Keratinocyte (primary cell): ENCODE data around the gene MS4A6E. TPM values are rescaled to one million over a fixed set of nuclear protein-coding genes. Genes with fewer than 3 reads are reported as not detected.
"Not testable (repeated sequence)": the region's sequence is repeated elsewhere in the genome, so short reads cannot be mapped to it uniquely, and the experiment has no call there.

ENCODE experiments used
- DNase-seq: peaks from one replicate; pipeline ENCODE4 v3.0.0-alpha.2; 2011; ENCODE audit warnings: low read depth, missing footprints, low spot score
- FAIRE-seq: peaks from 2 replicates; lab custom pipeline; 2011; peaks lifted over from hg19 to GRCh38; lab: Jason Lieb, UNC
- H2AFZ ChIP-seq: 2 replicates; pipeline ENCODE4 v1.6.0; 2012; ENCODE audit warnings: low read length, control low read depth, inconsistent platforms; ENCODE audit not compliant: control insufficient read depth
- H3K27ac ChIP-seq: 2 replicates; pipeline ENCODE4 v1.5.1; 2011; ENCODE audit warnings: low read length; ENCODE audit not compliant: control insufficient read depth, insufficient read depth
- H3K27me3 ChIP-seq: 3 replicates; pipeline ENCODE4 v1.6.0; 2011; ENCODE audit warnings: low read length; ENCODE audit not compliant: control insufficient read depth, insufficient read depth; ENCODE audit errors: extremely low read depth
- H3K36me3 ChIP-seq, 2 experiments: 2 replicates in 1 of 2; 3 replicates in 1 of 2; pipeline ENCODE4 v1.5.1; 2011; ENCODE audit warnings: low read length in 2 of 2, mild to moderate bottlenecking in 1 of 2; ENCODE audit not compliant: control insufficient read depth in 2 of 2, insufficient read depth in 2 of 2; ENCODE audit errors: extremely low read depth in 1 of 2
- H3K4me1 ChIP-seq: 3 replicates; pipeline ENCODE4 v1.5.1; 2011; ENCODE audit warnings: low read length; ENCODE audit not compliant: control insufficient read depth, insufficient read depth; ENCODE audit errors: extremely low read depth
- H3K4me2 ChIP-seq: 3 replicates; pipeline ENCODE4 v1.6.0; 2011; ENCODE audit warnings: low read depth, low read length; ENCODE audit not compliant: control insufficient read depth, insufficient read depth; ENCODE audit errors: extremely low read depth
- H3K4me3 ChIP-seq, 3 experiments: fragments of 200-600 bp in 1 of 3; sonication (generic) in 1 of 3; 2 replicates in 2 of 3; 3 replicates in 1 of 3; pipeline ENCODE4 v1.5.1; 2011 to 2016; ENCODE audit warnings: low read length in 3 of 3, mild to moderate bottlenecking in 3 of 3, control low read depth in 2 of 3, inconsistent platforms in 1 of 3, low read depth in 1 of 3, mixed read lengths in 1 of 3, mixed run types in 1 of 3, moderate library complexity in 1 of 3; ENCODE audit not compliant: control insufficient read depth in 2 of 3, insufficient read depth in 2 of 3; ENCODE audit errors: extremely low read depth in 1 of 3
- H3K79me2 ChIP-seq: 2 replicates; pipeline ENCODE4 v1.6.0; 2012; ENCODE audit warnings: low read length; ENCODE audit not compliant: control insufficient read depth, insufficient read depth
- H3K9ac ChIP-seq: 3 replicates; pipeline ENCODE4 v1.6.0; 2011; ENCODE audit warnings: low read length; ENCODE audit not compliant: control insufficient read depth, insufficient read depth; ENCODE audit errors: extremely low read depth
- H3K9me1 ChIP-seq: 3 replicates; pipeline ENCODE4 v1.6.0; 2011; ENCODE audit warnings: low read length; ENCODE audit not compliant: control insufficient read depth, insufficient read depth; ENCODE audit errors: extremely low read depth
- H3K9me3 ChIP-seq: 2 replicates; pipeline ENCODE4 v1.5.1; 2012; ENCODE audit warnings: low read depth, low read length; ENCODE audit not compliant: control insufficient read depth
- H4K20me1 ChIP-seq: 3 replicates; pipeline ENCODE4 v1.6.0; 2011; ENCODE audit warnings: low read length; ENCODE audit not compliant: control insufficient read depth, insufficient read depth; ENCODE audit errors: extremely low read depth
- EZH2 ChIP-seq: IDR thresholded peaks from one replicate; pipeline ENCODE4 v1.6.1; 2012; ENCODE audit warnings: inconsistent platforms, mild to moderate bottlenecking, low read length, moderate library complexity
- dilution Hi-C: fragments of 300-500 bp; cut with MboI; formaldehyde crosslinking; loops from one replicate; pipeline ENCODE4 v1.7.0; 2020; ENCODE audit warnings: low sequenced_read_pairs; ENCODE audit not compliant: extremely low pct_ligation_motif_present
- polyA plus RNA-seq, 5 experiments: library from polyadenylated mRNA; depleted of rRNA in 3 of 5; stranded (reverse) in 3 of 5; stranded (forward) in 1 of 5; unstranded in 1 of 5; fragments of >200 nt; gene quantifications; 1 replicate in 1 of 5; 2 replicates in 3 of 5; 3 replicates in 1 of 5; pipeline versions ENCODE4 v1.2.1 to v1.2.3, GENCODE V29; 2011 to 2012; ENCODE audit warnings: missing spikeins in 2 of 5, low read depth in 1 of 5, low replicate concordance in 1 of 5
- TF ChIP-seq, protein P1 (sequence below), 3 experiments: IDR thresholded peaks in 1 of 3; conservative IDR thresholded peaks in 1 of 3; optimal IDR thresholded peaks in 1 of 3; 2 replicates in 2 of 3; 3 replicates in 1 of 3; pipeline versions ENCODE3 to v1.5.1; 2011; ENCODE audit warnings: low read length in 3 of 3, mild to moderate bottlenecking in 3 of 3, moderate library complexity in 2 of 3, control low read depth in 1 of 3, inconsistent platforms in 1 of 3; ENCODE audit not compliant: insufficient read depth in 2 of 3; ENCODE audit errors: extremely low read depth in 1 of 3

Gene MS4A6E
- polyA plus RNA-seq, 1 donor (not counting 4 experiments of a cell fraction or from before 2014, with no cell fraction given), result not detected

DNA sequence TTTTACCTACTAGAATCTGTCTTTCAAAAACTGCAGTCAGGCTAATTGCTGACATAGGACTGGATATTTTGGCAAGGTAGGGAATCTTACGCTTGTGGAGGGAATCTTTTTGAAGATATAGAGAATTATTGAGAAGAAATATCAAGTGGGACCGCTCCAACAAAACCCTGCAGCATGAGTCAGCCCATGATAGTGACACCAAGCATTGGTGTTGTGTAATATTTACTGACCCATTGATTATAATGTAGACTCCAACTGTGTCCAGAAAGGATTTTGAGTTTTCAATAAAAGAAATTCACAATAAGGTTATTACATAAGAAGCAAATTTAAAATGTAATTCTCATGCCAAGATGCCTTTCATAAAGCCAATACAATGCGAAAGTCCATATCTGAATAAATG, 25.9 kb upstream of the MS4A6E start:
- Histone ChIP-seq H3K9me3 (no peaks in the 10 kb centered on the region), H3K4me2 (no peak overlapping the region), H3K27me3 (no peaks in the 10 kb centered on the region), H3K9ac (no peak overlapping the region), H2AFZ (no peak overlapping the region), H3K4me1 (no peaks in the 10 kb centered on the region), H3K9me1 (no peaks in the 10 kb centered on the region), H3K4me3 (no peak overlapping the region), H3K36me3 (no peaks in the 10 kb centered on the region), H4K20me1 (no peaks in the 10 kb centered on the region), H3K79me2 (no peaks in the 10 kb centered on the region), H3K27ac (no peak overlapping the region)
- TF ChIP-seq EZH2, result no peak
- dilution Hi-C loops, result no loop called here
- DNase-seq (no peak), FAIRE-seq (no peak)

DNA sequence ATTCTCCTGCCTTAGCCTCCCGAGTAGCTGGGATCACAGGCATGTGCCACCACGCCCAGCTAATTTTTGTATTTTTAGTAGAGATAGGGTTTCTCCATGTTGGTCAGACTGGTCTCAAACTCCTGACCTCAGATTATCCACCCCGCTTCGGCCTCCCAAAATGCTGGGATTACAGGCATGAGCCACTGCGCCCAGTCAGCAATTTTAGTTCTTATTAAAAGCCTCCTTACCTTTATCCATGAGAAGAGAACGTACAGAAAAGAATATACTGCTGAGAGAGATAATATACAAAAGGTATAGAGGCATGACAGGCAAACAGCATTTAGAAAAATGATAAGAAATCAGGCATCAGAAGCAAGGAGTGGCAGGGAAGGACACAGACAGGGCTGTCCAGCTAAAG, 25.2 kb upstream of the MS4A6E start:
- H3K9me3 ChIP-seq, H3K4me1 ChIP-seq, FAIRE-seq, H3K27me3 ChIP-seq, H3K4me3 ChIP-seq, DNase-seq, H3K79me2 ChIP-seq, H3K27ac ChIP-seq, H3K4me2 ChIP-seq, H3K9me1 ChIP-seq, H2AFZ ChIP-seq, H3K36me3 ChIP-seq, H4K20me1 ChIP-seq, dilution Hi-C loops, H3K9ac ChIP-seq: not testable (repeated sequence)

DNA sequence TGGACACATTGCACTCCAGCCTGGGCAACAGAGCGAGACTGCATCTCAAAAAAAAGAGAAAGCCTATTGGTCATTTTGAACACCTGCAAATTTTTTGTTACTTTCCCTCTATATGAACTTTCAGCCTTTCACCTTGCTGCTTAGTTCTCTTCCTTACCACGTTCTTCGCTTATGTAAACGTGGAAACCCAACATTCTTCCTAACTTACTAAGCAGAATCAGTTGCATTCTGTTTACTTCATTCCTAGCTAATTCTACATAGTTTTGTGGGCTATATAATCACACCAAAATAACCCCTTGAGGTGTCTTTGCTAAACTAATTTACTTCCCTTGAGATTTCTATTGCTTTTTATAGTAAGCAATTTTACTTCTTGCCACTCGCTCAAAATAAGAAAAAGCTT, 23.4 kb upstream of the MS4A6E start:
- no peaks in the 10 kb centered on the region for H3K36me3 ChIP-seq
- no peaks in the 10 kb centered on the region for H3K79me2 ChIP-seq
- no peak overlapping the region for H3K4me2 ChIP-seq
- H4K20me1 ChIP-seq, result no peaks in the 10 kb centered on the region
- H3K4me1 ChIP-seq, result no peaks in the 10 kb centered on the region
- H3K27me3 ChIP-seq, result no peaks in the 10 kb centered on the region
- H3K9ac ChIP-seq, result no peak overlapping the region
- H3K9me3 ChIP-seq, result no peaks in the 10 kb centered on the region
- DNase-seq (no peak), FAIRE-seq (no peak)
- H3K27ac ChIP-seq, result no peak overlapping the region
- no peak overlapping the region for H3K4me3 ChIP-seq
- no peaks in the 10 kb centered on the region for H3K9me1 ChIP-seq
- dilution Hi-C loops, result no loop called here
- no peak overlapping the region for H2AFZ ChIP-seq
- TF ChIP-seq EZH2, result no peak
- TF ChIP-seq, protein P1, sequence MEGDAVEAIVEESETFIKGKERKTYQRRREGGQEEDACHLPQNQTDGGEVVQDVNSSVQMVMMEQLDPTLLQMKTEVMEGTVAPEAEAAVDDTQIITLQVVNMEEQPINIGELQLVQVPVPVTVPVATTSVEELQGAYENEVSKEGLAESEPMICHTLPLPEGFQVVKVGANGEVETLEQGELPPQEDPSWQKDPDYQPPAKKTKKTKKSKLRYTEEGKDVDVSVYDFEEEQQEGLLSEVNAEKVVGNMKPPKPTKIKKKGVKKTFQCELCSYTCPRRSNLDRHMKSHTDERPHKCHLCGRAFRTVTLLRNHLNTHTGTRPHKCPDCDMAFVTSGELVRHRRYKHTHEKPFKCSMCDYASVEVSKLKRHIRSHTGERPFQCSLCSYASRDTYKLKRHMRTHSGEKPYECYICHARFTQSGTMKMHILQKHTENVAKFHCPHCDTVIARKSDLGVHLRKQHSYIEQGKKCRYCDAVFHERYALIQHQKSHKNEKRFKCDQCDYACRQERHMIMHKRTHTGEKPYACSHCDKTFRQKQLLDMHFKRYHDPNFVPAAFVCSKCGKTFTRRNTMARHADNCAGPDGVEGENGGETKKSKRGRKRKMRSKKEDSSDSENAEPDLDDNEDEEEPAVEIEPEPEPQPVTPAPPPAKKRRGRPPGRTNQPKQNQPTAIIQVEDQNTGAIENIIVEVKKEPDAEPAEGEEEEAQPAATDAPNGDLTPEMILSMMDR (optimal IDR thresholded peaks at IDR 0.05 in 1 of 3, IDR thresholded peaks at IDR 0.05 in 1 of 3, conservative IDR thresholded peaks at IDR 0.05 in 1 of 3; ENCODE audit: extremely low read depth in 1 of 3, insufficient read depth in 2 of 3, low read length in 3 of 3), result no peak
